Stimulated activated CD4-positive, alpha-beta T cell treated with anti-CD3 and anti-CD28 coated beads, Interleukin-12 subunit alpha, Interleukin-12 subunit beta, amount 100 ng/mL, for 4 hours (primary cell): ENCODE measurements around the gene GNLY.

ENCODE experiments used
- DNase-seq: peaks from one replicate; pipeline ENCODE4 v3.0.0-alpha.2; 2020

Gene GNLY

DNA sequence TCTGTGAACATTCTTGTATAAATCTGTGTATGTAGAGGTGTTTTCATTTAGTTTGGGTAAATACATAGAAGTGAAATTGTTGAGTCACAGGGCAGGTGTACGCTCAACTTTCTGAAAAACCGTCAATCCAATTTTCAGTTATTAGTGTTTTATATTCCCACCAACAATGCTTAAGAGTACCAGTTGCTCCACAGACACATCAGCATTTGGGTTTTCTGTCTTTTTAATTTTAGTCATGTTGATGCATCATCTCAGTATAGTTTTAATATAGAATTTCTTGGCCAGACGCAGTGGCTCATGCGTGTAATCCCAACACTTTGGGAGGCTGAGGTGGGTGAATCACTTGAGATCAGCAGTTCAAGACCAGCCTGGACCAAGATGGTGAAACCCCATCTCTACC, 3.2 kb upstream of the GNLY start:
- DNase-seq, result no peak

DNA sequence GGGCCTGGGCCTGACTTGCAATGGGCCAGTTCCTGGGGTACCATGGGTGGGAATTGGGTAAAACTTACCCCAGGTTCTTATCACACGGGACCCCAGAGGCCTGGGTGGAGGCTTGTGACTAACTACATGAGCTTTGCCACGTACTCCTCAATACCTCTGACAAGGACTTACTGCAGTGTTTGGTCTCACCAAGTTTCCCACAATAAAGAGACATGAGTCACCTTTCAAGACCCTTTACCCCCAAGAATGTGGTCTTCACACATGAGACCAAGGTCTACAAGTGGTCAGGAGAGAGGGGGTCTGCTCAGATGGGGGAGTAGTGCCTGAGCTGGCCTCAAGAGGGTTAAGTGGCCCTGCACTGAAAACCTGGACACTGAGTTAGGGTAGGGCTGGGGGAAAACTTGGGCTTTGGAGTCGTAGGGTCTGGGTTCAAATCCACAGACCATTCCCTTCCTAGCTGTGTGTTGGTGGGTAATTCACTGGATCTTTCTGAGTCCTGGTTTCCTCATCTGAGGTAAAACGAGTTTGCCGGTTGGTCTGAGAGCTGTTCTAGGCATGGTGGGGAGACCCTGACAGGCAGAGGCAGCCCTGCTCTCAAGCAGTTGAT, 2.0 kb upstream of the GNLY start:
- DNase-seq, result no peak

DNA sequence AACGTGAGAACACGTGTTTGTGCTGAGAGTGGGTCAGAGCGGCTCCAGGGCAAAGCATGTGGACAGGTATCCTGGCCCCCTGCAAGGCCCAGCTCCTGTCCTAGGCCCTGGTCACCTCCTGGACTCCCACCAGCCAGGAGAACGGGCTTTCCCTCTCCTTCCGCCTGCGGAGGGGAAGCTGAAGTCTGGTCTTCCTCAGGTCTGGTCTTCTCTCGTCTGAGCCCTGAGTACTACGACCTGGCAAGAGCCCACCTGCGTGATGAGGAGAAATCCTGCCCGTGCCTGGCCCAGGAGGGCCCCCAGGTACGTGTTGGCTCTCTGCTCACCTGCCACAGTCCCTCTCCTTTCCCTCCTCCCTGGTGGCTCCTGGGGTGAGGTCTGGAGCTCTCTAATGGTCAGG, 963 bp downstream of the GNLY start:
- no peak for DNase-seq

DNA sequence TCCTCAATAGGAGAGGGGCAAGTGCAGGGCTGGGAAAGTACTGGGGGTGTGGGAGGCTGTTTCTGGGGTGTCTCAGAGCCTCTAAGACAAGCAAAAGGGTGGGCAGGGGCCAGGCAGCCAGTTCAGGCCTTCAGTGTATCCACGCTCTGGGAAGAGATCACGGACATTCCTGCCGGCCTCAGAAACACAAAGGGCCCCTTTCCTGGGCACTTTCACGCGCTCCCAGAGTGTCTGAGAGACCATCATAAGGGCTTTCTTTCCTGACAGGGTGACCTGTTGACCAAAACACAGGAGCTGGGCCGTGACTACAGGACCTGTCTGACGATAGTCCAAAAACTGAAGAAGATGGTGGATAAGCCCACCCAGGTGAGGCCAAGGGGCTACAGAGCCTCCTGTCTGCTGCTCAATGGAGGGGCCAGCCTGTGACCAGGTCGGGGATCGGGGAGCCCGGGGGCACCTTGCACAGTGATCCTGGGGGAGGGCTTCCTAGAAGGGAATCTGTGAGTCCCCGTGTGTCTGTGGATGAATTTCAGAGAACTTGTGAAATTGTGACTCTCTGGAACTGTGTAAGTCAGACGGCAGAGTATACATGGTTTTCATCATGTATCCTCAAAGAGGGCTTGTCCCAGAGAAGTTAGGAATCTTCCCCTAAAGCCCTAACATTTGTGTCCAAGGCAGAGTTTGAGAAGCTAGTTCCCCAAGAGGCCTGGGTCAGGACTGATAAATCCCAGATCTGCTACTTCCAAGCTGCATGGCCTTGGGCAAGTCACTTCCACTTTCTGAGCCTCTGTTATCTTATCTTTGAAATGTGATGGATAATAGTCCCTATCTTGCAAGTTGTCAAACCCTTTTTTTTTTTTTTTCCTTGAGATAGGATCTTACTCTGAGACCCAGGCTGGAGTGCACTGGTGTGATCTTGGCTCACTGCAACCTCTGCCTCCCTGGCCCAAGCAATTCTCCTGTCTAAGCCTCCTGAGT, 1.8 kb downstream of the GNLY start:
- no peak for DNase-seq

DNA sequence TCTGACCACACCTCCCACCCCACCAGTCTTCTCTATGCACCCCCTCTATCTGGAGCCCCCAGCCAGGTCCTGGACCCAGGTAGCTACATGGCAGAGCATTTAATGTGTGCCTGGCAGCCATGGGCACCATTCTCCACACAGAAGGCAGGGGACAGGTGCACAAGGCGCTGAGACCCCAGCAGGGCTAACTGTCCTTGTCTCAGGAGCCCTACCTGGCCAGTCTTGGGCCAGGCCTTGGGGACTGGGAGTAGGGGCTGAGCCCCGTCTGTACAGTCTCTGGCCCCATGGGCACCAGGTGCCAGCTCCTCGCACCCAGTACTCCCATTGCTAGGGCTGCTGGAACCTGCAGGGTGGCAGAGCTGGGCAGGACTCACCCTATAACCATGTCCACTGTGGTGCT, 2.9 kb downstream of the GNLY start:
- no peak for DNase-seq

DNA sequence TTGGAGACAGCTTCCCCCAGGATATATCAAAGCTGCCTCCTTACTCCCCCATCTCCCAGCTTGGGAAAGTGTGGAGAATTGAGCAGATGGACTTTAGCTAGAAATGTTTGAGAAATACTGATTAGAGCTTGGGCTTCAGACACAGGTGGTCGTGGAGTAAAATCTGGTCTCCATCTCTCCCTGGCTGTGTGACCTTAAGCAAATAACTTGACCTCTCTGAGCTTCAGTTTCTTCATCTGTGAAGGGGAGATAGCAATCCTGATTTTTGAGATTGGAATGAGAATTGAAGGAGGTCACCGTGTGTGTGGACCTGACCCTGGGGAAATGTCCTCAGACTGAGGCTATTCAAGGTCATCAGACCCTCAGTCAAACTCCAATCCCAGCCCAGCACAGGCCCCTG, 3.6 kb downstream of the GNLY start:
- DNase-seq, result no peak

DNA sequence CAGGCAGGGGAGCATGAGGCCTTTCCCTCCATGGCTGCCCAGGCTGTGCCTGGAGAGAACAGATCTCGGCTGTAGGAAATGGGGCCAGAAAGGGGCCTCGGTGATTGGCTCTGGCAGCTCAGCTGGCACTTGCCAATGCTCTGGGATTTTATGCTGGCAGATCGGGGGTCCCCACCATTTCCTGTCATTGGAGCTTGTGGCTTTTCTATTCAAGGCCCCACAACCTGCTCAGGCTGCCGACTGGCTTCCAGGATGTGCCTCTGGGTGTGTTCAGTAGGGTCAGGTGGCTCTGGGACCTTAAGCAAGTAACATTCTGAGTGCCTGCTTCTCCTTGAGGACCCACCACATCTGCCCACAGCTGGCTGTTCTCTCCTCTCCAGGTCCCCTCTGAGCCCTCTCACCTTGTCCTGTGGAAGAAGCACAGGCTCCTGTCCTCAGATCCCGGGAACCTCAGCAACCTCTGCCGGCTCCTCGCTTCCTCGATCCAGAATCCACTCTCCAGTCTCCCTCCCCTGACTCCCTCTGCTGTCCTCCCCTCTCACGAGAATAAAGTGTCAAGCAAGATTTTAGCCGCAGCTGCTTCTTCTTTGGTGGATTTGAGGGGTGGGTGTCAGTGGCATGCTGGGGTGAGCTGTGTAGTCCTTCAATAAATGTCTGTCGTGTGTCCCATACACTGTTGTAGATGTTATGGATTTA, 4.2 kb downstream of the GNLY start:
- DNase-seq, result no peak

DNA sequence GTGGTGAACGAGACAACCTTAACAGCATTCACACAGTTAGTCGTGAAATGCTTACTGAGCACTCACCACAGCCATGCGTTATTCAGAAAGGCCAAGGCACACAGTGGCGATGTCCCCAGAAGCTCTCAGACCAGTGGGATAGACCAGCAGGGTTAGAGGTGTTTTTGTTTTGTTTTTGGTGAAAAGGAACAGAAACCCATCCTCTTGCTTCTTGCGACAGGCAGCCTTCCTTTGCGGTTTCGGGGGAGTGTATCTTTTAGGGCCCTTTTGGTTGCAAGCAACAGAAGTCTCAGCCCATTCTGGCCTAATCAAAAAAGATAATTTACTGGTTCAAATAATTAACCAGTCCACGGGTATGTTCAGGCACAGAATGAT, 4.7 kb downstream of the GNLY start:
- no peak for DNase-seq

DNA sequence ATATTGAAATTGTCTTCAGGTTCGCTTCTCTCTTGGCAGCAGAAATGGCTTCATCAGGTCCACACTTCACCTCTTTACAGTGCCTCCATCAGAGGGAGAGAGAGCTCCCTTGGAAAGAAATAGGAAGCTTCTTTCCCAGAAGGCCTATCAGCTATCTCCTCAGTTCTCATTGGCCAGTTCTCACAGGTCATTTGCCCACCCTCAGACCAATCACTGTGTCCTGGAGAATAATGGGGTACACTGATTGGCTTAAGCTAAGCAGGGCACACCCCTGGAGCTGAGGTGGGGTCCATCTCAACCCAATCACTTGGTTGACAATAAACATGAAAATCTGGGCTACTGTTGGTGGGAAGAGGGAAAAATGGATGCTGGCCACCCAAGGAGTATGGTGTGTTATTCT, 5.2 kb downstream of the GNLY start:
- DNase-seq, result no peak

DNA sequence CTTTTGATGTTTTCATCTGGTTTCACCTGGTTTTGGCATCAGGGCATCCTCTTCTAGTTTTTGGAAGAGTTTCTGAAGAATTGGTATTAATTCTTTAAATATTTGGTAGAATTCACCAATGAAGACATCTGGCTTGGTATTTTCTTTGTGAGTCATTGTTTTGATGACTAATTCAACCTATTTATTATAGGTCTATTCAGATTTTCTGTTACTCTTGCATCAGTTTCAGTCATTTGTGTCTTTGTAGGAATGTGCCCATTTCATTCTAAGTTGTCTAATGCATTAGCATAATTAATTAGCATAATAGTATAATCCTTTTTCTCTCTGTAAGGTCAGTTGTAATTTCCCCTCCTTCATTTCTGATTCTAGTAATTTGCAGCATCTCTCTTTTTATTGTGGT, 8.0 kb downstream of the GNLY start:
- DNase-seq, result no peak

DNA sequence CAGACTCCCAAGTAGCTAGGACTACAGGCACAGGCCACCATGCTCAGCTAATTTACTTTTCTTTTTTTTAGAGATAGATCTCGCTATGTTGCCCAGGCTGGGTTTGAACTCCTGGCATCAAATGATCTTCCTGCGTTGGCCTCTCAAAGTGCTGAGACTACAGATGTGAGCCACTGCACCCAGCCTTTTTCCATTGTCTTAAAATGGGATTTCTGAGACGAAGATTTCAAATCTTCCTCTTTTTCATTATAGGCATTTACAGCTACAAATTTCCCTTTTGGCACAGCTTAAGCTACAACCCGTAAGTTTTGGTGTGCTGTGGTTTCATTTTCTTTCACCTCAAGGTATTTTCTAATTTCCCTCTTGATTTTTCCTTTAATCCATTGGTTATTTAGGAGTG, 8.6 kb downstream of the GNLY start:
- no peak for DNase-seq

DNA sequence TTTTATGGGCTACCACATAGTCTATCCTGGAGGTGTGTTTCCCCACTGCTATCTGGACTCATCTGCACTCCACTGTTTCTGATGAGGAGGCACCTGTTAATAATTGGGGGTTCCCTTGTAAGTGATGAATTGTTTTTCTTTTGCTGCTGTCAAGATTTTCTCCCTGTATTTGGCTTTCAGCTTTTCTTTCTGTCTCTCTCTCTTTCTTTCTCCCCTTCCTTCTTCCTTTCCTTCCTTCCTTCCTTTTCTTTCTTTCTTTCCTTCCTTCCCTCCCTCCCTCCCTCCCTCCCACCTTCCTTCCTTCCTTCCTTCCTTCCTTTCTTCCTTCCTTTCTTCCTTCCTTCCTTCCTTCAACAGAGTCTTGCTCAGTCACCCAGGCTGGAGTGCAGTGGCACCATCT, 9.2 kb downstream of the GNLY start:
- no peak for DNase-seq

DNA sequence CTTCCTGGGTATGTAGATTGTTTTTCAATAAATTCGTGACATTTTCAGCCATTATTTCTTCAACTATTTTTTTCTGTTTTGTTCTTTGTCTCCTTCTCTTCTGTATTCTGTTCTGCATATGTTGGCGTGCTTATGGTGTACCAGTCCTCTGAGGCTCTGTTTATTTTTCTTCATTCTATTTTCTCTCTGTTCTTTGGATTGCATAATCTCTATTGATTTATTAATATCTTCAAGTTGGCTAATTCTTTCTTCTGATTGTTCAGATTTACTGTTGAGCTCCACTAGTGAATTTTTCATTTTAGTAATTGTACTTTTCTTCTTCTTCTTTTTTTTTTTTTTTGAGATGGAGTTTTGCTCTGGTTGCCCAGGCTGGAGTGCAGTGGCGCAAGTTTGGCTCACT, 9.9 kb downstream of the GNLY start:
- DNase-seq, result no peak

DNA sequence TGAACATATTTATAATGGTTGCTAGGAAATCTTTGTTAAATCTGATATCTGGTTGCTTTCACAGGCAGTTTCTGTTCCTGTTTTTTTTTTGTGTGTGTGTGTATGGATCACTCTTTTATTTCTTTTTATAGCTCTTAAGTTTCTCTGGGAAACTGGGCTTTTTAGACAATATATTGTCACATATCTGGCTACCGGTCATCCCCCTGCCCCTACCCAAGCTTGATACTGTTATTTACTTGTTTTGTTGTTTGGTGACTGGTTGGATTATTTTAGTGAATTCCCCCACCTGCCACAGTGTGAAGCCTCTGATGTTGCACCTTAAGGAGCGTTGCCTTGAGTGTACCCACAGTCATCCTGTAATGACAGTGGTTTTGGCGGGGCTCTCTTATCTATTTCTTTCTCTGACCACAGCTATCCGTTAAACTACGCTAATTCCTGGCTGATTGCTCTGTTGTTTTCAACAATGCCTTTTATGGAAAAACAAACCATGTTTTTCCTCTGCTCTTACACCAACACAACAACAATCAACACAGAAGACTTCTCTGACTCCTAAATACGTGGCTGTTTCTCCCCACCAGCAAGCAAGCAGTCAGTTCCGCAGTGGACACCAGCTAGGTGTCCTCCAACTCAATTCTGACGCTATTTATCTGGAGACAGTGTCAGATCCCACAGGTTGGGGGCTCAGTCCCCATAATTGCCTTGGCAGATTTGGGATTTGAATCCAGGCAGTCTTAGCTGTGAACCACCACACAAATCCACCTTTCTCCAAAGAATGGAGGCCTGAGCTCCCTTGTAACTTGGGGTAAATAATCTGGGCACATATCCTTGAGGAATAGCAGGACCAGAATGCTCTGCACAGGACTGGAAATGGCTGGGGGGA, 10.9 kb downstream of the GNLY start:
- DNase-seq, result no peak

DNA sequence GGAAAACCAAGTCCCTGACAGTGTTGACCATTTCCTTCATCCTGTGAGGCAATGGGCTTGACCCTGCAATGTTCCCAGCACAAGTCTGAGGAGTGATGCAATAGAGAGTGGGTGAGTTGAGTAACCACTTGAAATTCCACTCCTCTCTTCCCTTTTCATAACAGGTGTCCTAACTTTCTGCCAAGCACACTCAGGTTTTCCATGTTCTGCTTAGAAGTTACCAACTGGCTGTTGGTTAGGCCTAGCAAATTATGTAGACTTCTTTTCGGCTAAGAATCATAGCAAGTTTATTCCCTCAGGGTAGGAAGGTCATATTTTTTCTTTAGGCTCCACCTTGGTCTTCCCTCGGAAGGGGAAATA, 11.5 kb downstream of the GNLY start:
- no peak for DNase-seq

DNA sequence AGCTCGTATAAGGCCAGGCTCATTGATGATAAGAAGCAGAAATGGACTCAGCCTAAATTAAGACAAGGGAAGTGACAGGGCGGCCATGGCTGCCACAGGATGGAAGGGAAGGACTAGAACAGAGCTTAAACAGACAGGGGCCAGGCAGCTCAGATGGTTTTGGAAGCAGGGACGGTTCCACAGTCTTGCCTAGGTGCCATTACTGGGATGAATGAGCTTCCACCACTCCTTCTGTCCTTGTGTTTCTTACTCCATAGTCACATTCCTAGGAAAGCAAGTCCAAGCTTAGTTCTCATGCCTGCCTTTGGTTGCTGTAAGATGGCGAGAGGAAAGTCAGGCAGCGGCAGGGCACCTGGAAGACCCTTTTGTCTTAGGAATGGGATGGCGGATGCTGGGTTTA, 11.9 kb downstream of the GNLY start:
- no peak for DNase-seq

DNA sequence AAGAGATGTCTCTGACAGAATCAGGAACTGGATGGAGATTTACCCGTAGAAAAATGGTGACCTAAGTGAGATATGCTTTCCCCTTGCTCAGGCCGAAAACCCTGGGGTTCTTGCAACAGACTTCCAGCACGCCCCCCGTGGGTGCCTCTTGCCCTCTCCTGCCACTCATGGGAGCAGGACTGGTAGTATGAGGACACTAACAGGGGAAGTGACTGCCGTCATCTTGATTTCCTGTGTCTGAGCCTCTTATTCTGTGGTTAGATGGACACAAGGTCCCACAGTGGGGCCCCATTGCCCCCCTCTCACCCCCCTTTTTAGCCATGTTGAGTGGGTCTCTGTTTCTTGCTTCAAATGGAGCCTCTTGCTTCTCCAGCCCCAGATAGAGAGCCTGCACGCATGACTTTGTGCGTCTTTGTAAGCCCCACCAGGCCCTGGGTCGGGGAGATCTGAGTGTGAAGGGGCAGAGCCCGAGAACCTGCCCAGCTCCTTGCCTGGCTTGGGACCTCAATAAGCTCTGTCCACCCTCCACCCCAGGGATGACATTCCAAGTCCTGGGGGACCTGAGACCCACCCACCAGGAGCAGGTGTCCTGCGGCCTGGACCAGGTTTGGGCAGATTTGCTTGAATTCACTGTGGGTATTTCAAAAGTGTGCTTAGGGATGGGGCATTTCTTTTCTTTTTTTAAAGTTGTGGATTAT, 12.6 kb downstream of the GNLY start:
- DNase-seq, result no peak

DNA sequence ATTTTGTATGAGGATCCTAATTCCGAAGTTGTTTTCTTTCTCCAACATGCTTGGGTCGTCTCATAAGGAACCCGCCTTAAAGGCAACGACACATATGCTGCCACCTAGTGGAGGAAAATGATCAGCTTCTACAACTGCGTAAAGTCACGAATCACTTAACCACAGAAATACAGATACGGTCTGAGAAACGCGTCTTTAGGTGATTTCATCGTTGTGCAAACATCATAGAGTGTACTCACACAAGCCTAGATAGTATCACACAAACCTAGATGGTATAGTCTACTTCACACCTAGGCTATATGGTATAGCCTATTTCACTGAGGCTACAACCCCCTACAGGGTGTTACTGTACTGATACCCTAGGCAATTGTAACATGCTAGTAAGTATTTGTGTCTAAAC, 13.1 kb downstream of the GNLY start:
- peak; percentile 25 for DNase-seq

DNA sequence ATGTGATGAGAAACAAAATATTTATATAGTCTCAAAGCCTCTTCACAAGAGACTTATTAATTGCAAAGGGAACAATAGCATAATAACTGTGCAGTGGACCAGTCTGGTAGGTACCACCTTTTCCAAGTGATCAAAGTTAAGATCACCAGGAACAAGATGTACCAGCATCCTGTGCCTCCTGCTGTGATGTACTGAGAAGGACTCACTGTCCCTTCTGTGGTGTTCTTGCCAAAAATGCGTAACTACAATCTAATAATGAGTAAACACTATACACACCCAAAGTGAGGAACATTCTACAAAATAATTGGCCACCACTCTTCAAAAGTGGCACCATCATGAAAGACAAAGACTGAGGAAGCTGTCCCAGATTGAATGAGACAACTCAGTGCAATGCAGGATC, 14.5 kb downstream of the GNLY start:
- DNase-seq, result no peak

DNA sequence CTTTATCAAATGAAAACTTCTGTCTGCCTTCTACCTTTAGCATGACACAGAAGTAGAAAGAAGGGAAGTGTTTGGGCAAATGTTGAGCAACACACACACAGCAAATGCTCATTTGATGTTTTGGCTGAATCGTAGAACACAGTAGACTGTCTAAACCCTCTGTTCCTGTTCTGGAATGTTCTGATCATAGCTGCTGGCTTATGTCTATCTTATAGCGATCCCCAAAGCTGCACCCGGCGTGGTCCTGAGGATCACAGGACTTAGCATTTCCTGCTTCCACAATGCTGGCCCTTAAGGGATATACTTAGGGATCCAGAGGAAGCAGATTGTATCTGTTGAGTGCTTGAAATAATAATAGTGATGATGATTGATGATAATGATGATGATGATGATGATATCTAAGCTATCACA, 15.2 kb downstream of the GNLY start:
- no peak for DNase-seq

DNA sequence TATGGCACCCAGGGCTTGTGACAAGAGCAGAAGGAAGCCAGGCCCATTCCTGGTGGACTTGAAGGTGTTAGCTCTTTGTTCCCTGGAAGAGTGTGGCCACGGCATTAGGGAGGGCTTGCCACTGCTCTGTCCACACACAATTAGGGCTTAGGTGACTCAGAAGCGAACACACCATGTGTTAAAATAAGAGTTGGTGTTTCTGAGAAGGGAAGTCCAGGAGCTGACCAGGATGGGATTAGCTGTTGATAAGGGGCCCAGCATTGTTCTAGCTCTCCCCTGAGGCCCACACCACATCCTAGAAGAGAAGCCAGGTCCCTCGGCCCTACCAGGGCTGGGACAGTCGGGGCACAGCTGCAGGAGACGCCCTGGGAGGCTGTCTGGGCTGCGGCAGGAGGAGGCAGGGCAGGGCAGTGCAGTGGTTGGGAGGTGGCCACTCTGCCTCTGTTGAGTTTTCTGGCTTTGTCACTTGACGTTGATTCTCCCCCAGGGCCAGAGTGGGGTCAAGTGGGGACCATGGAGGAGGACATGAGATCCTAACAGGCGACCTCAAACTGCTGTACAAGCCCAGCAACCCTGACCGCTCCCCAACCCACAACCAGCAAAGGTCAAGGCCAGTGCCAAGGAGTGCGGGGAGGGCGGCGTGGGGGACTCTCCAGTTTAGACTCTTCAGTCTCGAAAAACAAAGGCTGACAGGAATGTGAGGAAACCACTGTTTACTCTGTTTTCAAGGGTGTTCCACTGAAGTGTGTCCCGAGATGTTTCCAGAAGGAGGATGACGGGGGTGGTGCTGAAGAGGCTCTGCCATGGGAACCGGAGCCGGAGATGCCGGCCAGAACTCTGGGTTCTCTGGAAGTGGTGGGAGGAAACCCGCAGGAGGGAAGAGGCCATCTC, 16.8 kb downstream of the GNLY start:
- DNase-seq, result no peak
